HepG2 (cell line): Measurements from ENCODE around the gene CAMK4. TPM values are rescaled to one million over a fixed set of nuclear protein-coding genes. Genes with fewer than 3 reads are reported as not detected.

Source experiments
- ATAC-seq: fragments of 200-7000 bp; cut with Tn5 transposase; 3 replicates; pipeline ENCODE4 v1.9.1; 2020; ENCODE audit warnings: mild to moderate bottlenecking, moderate library complexity
- BruUV-seq: library from RNA; stranded (reverse); fragments of 400-500 nt; replicated peaks from 2 replicates; lab custom pipeline; 2021; lab: Mats Ljungman, UMichigan
- CTCF ChIA-PET: fragments of 300-600 bp; formaldehyde crosslinking; extraction: SDS; loops from one replicate; lab custom pipeline; 2021; ENCODE audit warnings: low total read pairs, inconsistent platforms, low intra/inter-chr PET ratio; lab: Yijun Ruan, JAX
- POLR2A ChIA-PET: fragments of 350-600 bp; sonication (Branson Sonifier 250); formaldehyde crosslinking; loops from one replicate; lab custom pipeline; 2020; ENCODE audit warnings: antibody characterized with exemption, inconsistent platforms; lab: Yijun Ruan, JAX
- DNase-seq: peaks from one replicate; pipeline ENCODE4 v3.0.0-alpha.2; 2015; ENCODE audit warnings: low spot score
- FAIRE-seq: peaks from 3 replicates; lab custom pipeline; 2011; peaks lifted over from hg19 to GRCh38; lab: Jason Lieb, UNC
- H2AFZ ChIP-seq: one replicate; pipeline ENCODE4 v1.6.1; 2011; ENCODE audit warnings: low read length, inconsistent platforms
- H3K27ac ChIP-seq: fragments of 300-600 bp; 3 replicates; pipeline ENCODE4 v1.8.0; 2011; ENCODE audit warnings: mixed run types, mild to moderate bottlenecking, mixed read lengths, low read length, inconsistent platforms; ENCODE audit not compliant: insufficient read depth; ENCODE audit errors: extremely low read length
- H3K27me3 ChIP-seq, 2 experiments: fragments of 200-600 bp in 1 of 2; 2 replicates in 1 of 2; 3 replicates in 1 of 2; pipeline versions ENCODE4 v1.6.0 to v1.8.0; 2011; ENCODE audit warnings: low read length in 2 of 2, mild to moderate bottlenecking in 2 of 2, moderate library complexity in 2 of 2, inconsistent platforms in 1 of 2; ENCODE audit not compliant: insufficient read depth in 2 of 2, control insufficient read depth in 1 of 2
- H3K36me3 ChIP-seq, 2 experiments: fragments of 200-600 bp in 1 of 2; replicated peaks in 1 of 2; 2 replicates in 1 of 2; 3 replicates in 1 of 2; pipeline versions ENCODE4 v1.5.1 to v1.8.0; 2011; ENCODE audit warnings: low read length in 2 of 2, inconsistent platforms in 1 of 2; ENCODE audit not compliant: insufficient read depth in 2 of 2, control insufficient read depth in 1 of 2
- H3K4me1 ChIP-seq: 2 replicates; pipeline ENCODE4 v1.5.1; 2012; ENCODE audit warnings: low read length, inconsistent platforms; ENCODE audit not compliant: insufficient read depth
- H3K4me2 ChIP-seq: 2 replicates; pipeline ENCODE4 v1.6.0; 2011; ENCODE audit warnings: low read depth, low read length, inconsistent platforms
- H3K4me3 ChIP-seq, 3 experiments: fragments of 200-600 bp in 1 of 3; sonication (generic), shearing (Covaris generic) in 1 of 3; replicated peaks in 1 of 3; 2 replicates each; pipeline ENCODE4 v1.5.1; 2011 to 2016; ENCODE audit warnings: low read length in 3 of 3, inconsistent platforms in 2 of 3, low read depth in 2 of 3, mild to moderate bottlenecking in 2 of 3, control low read depth in 1 of 3, mixed read lengths in 1 of 3; ENCODE audit not compliant: insufficient read depth in 1 of 3
- H3K79me2 ChIP-seq: one replicate; pipeline ENCODE4 v1.6.1; 2011; ENCODE audit warnings: low read length, inconsistent platforms; ENCODE audit not compliant: insufficient read depth
- H3K9ac ChIP-seq: 2 replicates; pipeline ENCODE4 v1.6.0; 2011; ENCODE audit warnings: mild to moderate bottlenecking, low read depth, low read length, inconsistent platforms; ENCODE audit not compliant: insufficient read depth
- H3K9me3 ChIP-seq: 2 replicates; pipeline ENCODE4 v1.5.1; 2012; ENCODE audit warnings: mild to moderate bottlenecking, low read length
- H4K20me1 ChIP-seq: 2 replicates; pipeline ENCODE4 v1.6.0; 2011; ENCODE audit warnings: inconsistent platforms, mild to moderate bottlenecking, low read length, moderate library complexity; ENCODE audit not compliant: insufficient read depth
- GABPA ChIP-seq, 2 experiments: IDR thresholded peaks; 2 replicates each; pipeline ENCODE4 v1.6.1; 2011 to 2016; ENCODE audit warnings: low read depth in 2 of 2, low read length in 1 of 2, missing biosample characterization in 1 of 2, missing genetic modification characterization in 1 of 2
- NRL ChIP-seq: sonication (generic); formaldehyde crosslinking; IDR thresholded peaks from 2 replicates; pipeline ENCODE4 v1.5.0; 2020; ENCODE audit warnings: missing genetic modification reagents, mild to moderate bottlenecking, moderate library complexity, borderline replicate concordance
- RFXAP ChIP-seq: sonication (generic); formaldehyde crosslinking; IDR thresholded peaks from 2 replicates; pipeline ENCODE4 v1.4.0; 2020; ENCODE audit warnings: missing genetic modification reagents, borderline replicate concordance
- SMYD3 ChIP-seq: sonication (generic); formaldehyde crosslinking; IDR thresholded peaks from 2 replicates; pipeline ENCODE4 v1.8.1; 2023; ENCODE audit warnings: mild to moderate bottlenecking, missing genetic modification reagents
- TBP ChIP-seq: sonication (generic); formaldehyde crosslinking; IDR thresholded peaks from 2 replicates; pipeline ENCODE4 v1.5.0; 2020; ENCODE audit warnings: missing genetic modification reagents
- ZFP62 ChIP-seq: sonication (generic); formaldehyde crosslinking; IDR thresholded peaks from 2 replicates; pipeline ENCODE4 v1.4.0; 2020; ENCODE audit warnings: missing genetic modification reagents
- ZKSCAN5 ChIP-seq: sonication (generic); formaldehyde crosslinking; IDR thresholded peaks from 2 replicates; pipeline ENCODE4 v1.5.1; 2020; ENCODE audit warnings: mild to moderate bottlenecking, missing genetic modification reagents
- ZNF652 ChIP-seq: IDR thresholded peaks from 2 replicates; pipeline ENCODE4 v1.6.1; 2016; ENCODE audit warnings: low read depth, borderline replicate concordance
- ZNF839 ChIP-seq: sonication (generic); formaldehyde crosslinking; IDR thresholded peaks from 2 replicates; pipeline ENCODE4 v1.4.0; 2020; ENCODE audit warnings: missing genetic modification reagents, mild to moderate bottlenecking, borderline replicate concordance
- ZNF850 ChIP-seq: sonication (generic); formaldehyde crosslinking; conservative IDR thresholded peaks from 2 replicates; pipeline ENCODE4 v1.9.0; 2021; ENCODE audit warnings: mild to moderate bottlenecking, missing genetic modification reagents
- WGBS: methylation state at CpG from one replicate; pipeline ENCODE4 v1.1.6; 2017; ENCODE audit warnings: low lambda C conversion rate; 5-methylcytosine and 5-hydroxymethylcytosine counted together
- in situ Hi-C: cut with HindIII; loops from 2 replicates; pipeline ENCODE4 v1.10.0; 2017; ENCODE audit warnings: low pct_unique_long_range_greater_than_20kb; ENCODE audit not compliant: extremely low pct_ligation_motif_present
- intact Hi-C: fragments of 100-400 bp; cut with micrococcal nuclease; formaldehyde crosslinking; loops from one replicate; pipeline ENCODE4 v1.10.0; 2022; ENCODE audit not compliant: unreplicated experiment
- polyA plus RNA-seq, 8 experiments: library from polyadenylated mRNA; depleted of rRNA in 3 of 8; stranded (reverse) in 7 of 8; unstranded in 1 of 8; fragments of >200 nt; fragmentation: Illumina TruSeq in 4 of 8; extraction: Trizol in 4 of 8; gene quantifications; 2 replicates each; pipeline versions ENCODE4 v1.2.1 to v1.2.3, GENCODE V29; 2011 to 2016; ENCODE audit warnings: low read depth in 4 of 8, missing spikeins in 1 of 8, mixed read lengths in 1 of 8; ENCODE audit not compliant: insufficient read depth in 1 of 8
- total RNA-seq, 5 experiments: library from RNA; depleted of rRNA; stranded (reverse); fragments of >200 nt; fragmentation: Illumina TruSeq; extraction: Trizol; gene quantifications; 2 replicates each; pipeline ENCODE4 v1.2.3, GENCODE V29; 2016; ENCODE audit warnings: low read depth in 1 of 5
- TF ChIP-seq, protein P1 (sequence below): sonication (generic); formaldehyde crosslinking; IDR thresholded peaks from 2 replicates; pipeline ENCODE4 v1.5.0; 2020; ENCODE audit warnings: missing genetic modification reagents, mild to moderate bottlenecking, borderline replicate concordance
- TF ChIP-seq, protein P2 (sequence below): sonication (generic); formaldehyde crosslinking; IDR thresholded peaks from 2 replicates; pipeline ENCODE4 v1.8.0; 2022; ENCODE audit warnings: missing genetic modification reagents, mild to moderate bottlenecking, borderline replicate concordance
- TF ChIP-seq, protein P3 (sequence below): sonication (generic); formaldehyde crosslinking; IDR thresholded peaks from 2 replicates; pipeline ENCODE4 v1.5.0; 2020; ENCODE audit warnings: missing genetic modification reagents
- TF ChIP-seq, protein P4 (sequence below): sonication (generic); formaldehyde crosslinking; IDR thresholded peaks from 2 replicates; pipeline ENCODE4 v1.4.0; 2020; ENCODE audit warnings: missing genetic modification reagents
- TF ChIP-seq, protein P5 (sequence below): conservative IDR thresholded peaks from 2 replicates; pipeline ENCODE4 v1.6.1; 2018; ENCODE audit warnings: missing genetic modification reagents

Gene CAMK4
- total and polyA plus RNA-seq, 2 of the 13 experiments (the other 11 are each of a cell fraction or from before 2014, with no cell fraction given) = not detected

DNA sequence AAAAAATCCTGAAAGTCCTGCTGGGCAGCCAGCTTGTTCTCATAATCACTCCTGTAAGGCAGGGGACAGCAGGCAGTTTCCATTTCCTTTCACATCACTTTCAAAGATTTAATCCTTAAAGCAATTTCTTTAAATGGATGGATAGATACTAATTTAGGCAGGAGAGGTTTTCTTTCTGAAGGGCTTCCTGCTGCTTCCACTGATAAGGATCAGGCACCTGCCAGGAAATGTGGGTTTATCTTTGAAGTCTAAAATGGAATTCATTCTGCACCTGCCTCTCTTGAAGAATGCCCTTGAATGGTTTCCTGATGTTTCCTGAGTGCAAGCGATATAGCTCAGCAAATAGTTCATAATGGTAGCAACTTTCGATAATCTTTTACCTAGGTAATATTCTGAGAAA, 223.6 kb downstream of the CAMK4 start (continued):
- TF ChIP-seq, protein P1, sequence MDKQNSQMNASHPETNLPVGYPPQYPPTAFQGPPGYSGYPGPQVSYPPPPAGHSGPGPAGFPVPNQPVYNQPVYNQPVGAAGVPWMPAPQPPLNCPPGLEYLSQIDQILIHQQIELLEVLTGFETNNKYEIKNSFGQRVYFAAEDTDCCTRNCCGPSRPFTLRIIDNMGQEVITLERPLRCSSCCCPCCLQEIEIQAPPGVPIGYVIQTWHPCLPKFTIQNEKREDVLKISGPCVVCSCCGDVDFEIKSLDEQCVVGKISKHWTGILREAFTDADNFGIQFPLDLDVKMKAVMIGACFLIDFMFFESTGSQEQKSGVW (CRISPR knock-in tag) = no peak
- TF ChIP-seq ZNF850 (no peak), ZFP62 (CRISPR knock-in tag) (no peak), NRL (no peak), GABPA (IDR thresholded peaks at IDR 0.05; ENCODE audit: low read depth, low read length) (no peak), GABPA (CRISPR knock-in tag; IDR thresholded peaks at IDR 0.05; ENCODE audit: low read depth) (no peak), TBP (CRISPR knock-in tag) (no peak)
- TF ChIP-seq, protein P2, sequence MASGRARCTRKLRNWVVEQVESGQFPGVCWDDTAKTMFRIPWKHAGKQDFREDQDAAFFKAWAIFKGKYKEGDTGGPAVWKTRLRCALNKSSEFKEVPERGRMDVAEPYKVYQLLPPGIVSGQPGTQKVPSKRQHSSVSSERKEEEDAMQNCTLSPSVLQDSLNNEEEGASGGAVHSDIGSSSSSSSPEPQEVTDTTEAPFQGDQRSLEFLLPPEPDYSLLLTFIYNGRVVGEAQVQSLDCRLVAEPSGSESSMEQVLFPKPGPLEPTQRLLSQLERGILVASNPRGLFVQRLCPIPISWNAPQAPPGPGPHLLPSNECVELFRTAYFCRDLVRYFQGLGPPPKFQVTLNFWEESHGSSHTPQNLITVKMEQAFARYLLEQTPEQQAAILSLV (CRISPR knock-in tag) = no peak
- TF ChIP-seq, all 625 proteins: peak for 0

DNA sequence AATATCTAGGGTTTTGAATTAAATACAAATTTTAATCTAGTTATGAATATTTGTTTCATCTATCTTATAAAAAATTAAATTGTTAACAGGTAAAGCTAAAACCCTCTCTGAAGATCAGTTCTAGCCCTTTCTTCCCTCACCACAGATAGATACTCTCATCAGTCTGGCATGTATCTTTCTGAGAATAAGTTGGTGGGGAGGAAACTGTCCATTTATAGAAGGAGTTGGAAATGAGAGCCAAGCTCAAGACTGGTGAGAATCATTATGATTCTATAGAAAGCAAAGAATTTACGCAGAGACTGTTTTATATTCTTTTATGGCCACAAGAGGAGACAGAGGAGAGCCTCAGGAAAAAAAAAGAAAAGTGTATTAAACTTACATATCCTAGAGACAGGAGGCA, 229.1 kb downstream of the CAMK4 start:
- no peak overlapping the region for H3K4me3 ChIP-seq
- H3K4me2 ChIP-seq = no peak overlapping the region
- intact Hi-C loops (no loop called here), in situ Hi-C loops (no loop called here)
- H3K27me3 ChIP-seq = no peaks in the 10 kb centered on the region
- no peaks in the 10 kb centered on the region for H3K4me1 ChIP-seq
- FAIRE-seq = no peak
- no TSS peak for BruUV-seq
- no peak overlapping the region for H3K27ac ChIP-seq
- H3K79me2 ChIP-seq = no peaks in the 10 kb centered on the region
- ChIA-PET CTCF (no interaction called here), POLR2A (no interaction called here)
- 0% methylated on average over 1 of the region's 1 CpG for WGBS
- no peak for ATAC-seq
- DNase-seq = no peak
- H3K36me3 ChIP-seq = no peaks in the 10 kb centered on the region
- no peak overlapping the region for H3K9ac ChIP-seq
- no peak overlapping the region for H2AFZ ChIP-seq
- H3K9me3 ChIP-seq = no peaks in the 10 kb centered on the region
- no peaks in the 10 kb centered on the region for H4K20me1 ChIP-seq
- TF ChIP-seq RFXAP (no peak), SMYD3 (no peak), ZNF652 (CRISPR knock-in tag) (no peak), ZKSCAN5 (CRISPR knock-in tag) (no peak), ZNF839 (CRISPR knock-in tag) (no peak)
- TF ChIP-seq, protein P3, sequence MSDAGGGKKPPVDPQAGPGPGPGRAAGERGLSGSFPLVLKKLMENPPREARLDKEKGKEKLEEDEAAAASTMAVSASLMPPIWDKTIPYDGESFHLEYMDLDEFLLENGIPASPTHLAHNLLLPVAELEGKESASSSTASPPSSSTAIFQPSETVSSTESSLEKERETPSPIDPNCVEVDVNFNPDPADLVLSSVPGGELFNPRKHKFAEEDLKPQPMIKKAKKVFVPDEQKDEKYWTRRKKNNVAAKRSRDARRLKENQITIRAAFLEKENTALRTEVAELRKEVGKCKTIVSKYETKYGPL (CRISPR knock-in tag) = no peak
- TF ChIP-seq, protein P4, sequence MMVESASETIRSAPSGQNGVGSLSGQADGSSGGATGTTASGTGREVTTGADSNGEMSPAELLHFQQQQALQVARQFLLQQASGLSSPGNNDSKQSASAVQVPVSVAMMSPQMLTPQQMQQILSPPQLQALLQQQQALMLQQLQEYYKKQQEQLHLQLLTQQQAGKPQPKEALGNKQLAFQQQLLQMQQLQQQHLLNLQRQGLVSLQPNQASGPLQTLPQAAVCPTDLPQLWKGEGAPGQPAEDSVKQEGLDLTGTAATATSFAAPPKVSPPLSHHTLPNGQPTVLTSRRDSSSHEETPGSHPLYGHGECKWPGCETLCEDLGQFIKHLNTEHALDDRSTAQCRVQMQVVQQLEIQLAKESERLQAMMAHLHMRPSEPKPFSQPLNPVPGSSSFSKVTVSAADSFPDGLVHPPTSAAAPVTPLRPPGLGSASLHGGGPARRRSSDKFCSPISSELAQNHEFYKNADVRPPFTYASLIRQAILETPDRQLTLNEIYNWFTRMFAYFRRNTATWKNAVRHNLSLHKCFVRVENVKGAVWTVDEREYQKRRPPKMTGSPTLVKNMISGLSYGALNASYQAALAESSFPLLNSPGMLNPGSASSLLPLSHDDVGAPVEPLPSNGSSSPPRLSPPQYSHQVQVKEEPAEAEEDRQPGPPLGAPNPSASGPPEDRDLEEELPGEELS = no peak
- TF ChIP-seq, protein P5, sequence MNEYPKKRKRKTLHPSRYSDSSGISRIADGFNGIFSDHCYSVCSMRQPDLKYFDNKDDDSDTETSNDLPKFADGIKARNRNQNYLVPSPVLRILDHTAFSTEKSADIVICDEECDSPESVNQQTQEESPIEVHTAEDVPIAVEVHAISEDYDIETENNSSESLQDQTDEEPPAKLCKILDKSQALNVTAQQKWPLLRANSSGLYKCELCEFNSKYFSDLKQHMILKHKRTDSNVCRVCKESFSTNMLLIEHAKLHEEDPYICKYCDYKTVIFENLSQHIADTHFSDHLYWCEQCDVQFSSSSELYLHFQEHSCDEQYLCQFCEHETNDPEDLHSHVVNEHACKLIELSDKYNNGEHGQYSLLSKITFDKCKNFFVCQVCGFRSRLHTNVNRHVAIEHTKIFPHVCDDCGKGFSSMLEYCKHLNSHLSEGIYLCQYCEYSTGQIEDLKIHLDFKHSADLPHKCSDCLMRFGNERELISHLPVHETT (CRISPR knock-in tag) = no peak
